ENCODE measurements around the gene RFX1. TPM values are rescaled to one million over a fixed set of nuclear protein-coding genes. Genes with fewer than 3 reads are reported as not detected.

RFX1 gene
- total RNA-seq, 4 donors from 2014 or later = 2.0 to 5.9 (median 3.9) TPM

- TF ChIP-seq POLR2A (IDR thresholded peaks at IDR 0.05) (no peak), EP300 (IDR thresholded peaks at IDR 0.05) (no peak), POLR2AphosphoS5 (IDR thresholded peaks at IDR 0.05) (no peak), CTCF (IDR thresholded peaks at IDR 0.05) (no peak)
- no peak overlapping the region for H3K4me3 ChIP-seq
- 80% methylated on average over 1 of the region's 15 CpGs; no CpG with 5 or more reads in 1 of the 2 donors for WGBS, 2 donors (ENCODE audit: low coverage in 1 of 2)
- ATAC-seq = no peak
- H3K4me1 ChIP-seq = peaks cover 0 to 23% (median 16%) of the 10 kb centered on the region in 3 donors
- H3K36me3 ChIP-seq = peaks cover 0 to 35% of the 10 kb centered on the region in 2 donors
- no peaks in the 10 kb centered on the region for H3K27me3 ChIP-seq
- no peaks in the 10 kb centered on the region for H3K9me3 ChIP-seq
- no peak overlapping the region for H3K27ac ChIP-seq
Observed at GRCh38 chr19:13980340-13980739, 25.8 kb downstream of the RFX1 start.

DNA sequence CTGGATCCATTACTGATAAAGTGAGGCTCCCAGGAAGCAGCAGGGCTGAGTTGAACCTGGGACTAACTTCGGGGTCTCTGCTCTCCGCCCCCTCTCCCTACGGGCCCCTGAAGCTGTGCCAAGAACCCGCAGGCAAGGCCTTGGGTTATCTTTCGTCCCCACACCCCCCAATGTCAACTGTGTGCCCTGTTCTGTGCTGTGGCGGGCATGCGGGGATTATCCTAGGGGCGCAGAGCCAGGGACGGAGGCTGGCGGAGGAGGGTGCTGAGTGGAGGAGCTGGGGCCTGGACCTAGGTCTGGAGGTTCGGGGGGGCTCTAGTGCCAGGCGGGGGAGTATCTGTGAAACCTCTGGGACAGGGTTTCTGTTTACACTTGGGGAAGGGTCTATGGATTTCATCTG lies 26.4 kb downstream of the RFX1 start:
- Histone ChIP-seq H3K4me3 (peak overlapping the region in 1 of 2 donors; percentile 66), H3K9me3 (no peaks in the 10 kb centered on the region), H3K27me3 (no peaks in the 10 kb centered on the region), H3K36me3 (peaks cover 0 to 40% of the 10 kb centered on the region in 2 donors), H3K4me1 (peaks cover 0 to 23% (median 16%) of the 10 kb centered on the region in 3 donors), H3K27ac (peak overlapping the region in 1 of 4 donors; percentile 84)
- no peak for ATAC-seq
- TF ChIP-seq CTCF (IDR thresholded peaks at IDR 0.05) (no peak), EP300 (IDR thresholded peaks at IDR 0.05) (no peak), POLR2AphosphoS5 (IDR thresholded peaks at IDR 0.05) (no peak), POLR2A (IDR thresholded peaks at IDR 0.05) (no peak)
- 61 to 62% methylated on average over 5 of the region's 12 CpGs for WGBS, 2 donors (ENCODE audit: low coverage in 1 of 2)

- Histone ChIP-seq H3K4me3 (peak overlapping the region; percentile 39 to 66), H3K36me3 (peaks cover 0 to 45% of the 10 kb centered on the region in 2 donors), H3K4me1 (peaks cover 0 to 23% (median 16%) of the 10 kb centered on the region in 3 donors), H3K27ac (peak overlapping the region in 3 of 4 donors; percentile 79 to 84 (median 83)), H3K9me3 (no peaks in the 10 kb centered on the region), H3K27me3 (no peaks in the 10 kb centered on the region)
- no peak for TF ChIP-seq EP300 (IDR thresholded peaks at IDR 0.05)
- TF ChIP-seq POLR2AphosphoS5 (IDR thresholded peaks at IDR 0.05) = no peak
- TF ChIP-seq CTCF (IDR thresholded peaks at IDR 0.05) = no peak
- TF ChIP-seq POLR2A (IDR thresholded peaks at IDR 0.05) = no peak
- ATAC-seq = peak; percentile 1
- WGBS, 2 donors (ENCODE audit: low coverage in 1 of 2) = no CpG with 5 or more reads among the region's 12 CpGs
Observed at GRCh38 chr19:13979244-13979615, 26.9 kb downstream of the RFX1 start.

DNA sequence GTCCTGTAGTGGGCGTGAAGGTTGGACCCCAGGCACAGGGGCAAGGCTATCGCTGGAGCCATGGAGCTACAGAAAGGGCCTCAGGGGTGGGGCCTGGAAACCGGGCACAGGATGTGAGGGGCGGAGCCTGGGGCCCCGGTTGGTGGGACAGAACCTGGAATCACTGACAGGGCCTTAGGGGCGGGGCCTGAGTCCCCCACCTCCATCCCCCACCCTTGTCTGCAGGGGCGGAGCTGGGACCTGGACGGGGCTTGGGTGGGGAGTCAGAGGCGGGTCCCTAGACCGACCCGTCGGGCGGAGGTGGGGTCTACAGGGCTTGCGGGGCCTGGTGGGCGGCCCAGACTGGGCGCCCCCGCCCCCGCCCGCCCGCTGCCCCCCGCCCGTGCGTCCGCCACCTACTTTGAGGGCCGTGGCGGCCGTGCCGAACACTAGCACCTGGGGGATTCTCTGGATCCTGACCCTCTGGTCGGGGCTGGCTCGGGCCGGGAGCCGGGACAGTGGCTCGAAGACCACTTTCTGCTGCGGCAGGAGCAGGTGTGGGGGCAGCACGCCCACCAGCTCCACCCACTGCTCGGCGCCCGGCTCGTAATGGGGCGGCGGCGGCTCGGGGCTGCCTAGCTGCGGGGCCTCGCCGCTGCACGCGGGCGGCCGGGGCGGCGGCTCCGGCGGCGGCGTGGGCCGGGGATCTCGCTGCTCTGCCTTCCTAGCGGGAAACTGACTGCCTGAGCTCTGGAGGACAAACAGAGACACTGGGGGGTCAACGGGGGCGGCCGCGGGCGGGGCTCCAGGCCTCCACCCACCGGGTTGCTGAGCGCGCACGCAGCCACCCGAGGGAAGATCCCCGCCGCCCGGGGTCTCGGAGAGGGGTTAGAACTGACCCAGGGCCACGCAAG lies 27.5 kb downstream of the RFX1 start:
- Histone ChIP-seq H3K4me1 (peaks cover 0 to 23% (median 16%) of the 10 kb centered on the region in 3 donors), H3K27ac (peak overlapping the region in 3 of 4 donors; percentile 79 to 84 (median 83)), H3K27me3 (no peaks in the 10 kb centered on the region), H3K4me3 (peak overlapping the region; percentile 39 to 66), H3K36me3 (peaks cover 0 to 51% of the 10 kb centered on the region in 2 donors), H3K9me3 (no peaks in the 10 kb centered on the region)
- ATAC-seq = peak; percentile 87
- WGBS, 2 donors (ENCODE audit: low coverage in 1 of 2) = no CpG with 5 or more reads among the region's 74 CpGs
- TF ChIP-seq POLR2A (IDR thresholded peaks at IDR 0.05) (no peak), EP300 (IDR thresholded peaks at IDR 0.05) (no peak), CTCF (IDR thresholded peaks at IDR 0.05) (no peak), POLR2AphosphoS5 (IDR thresholded peaks at IDR 0.05) (no peak)
